Measurements from ENCODE around the gene NR2E1. TPM values are rescaled to one million over a fixed set of nuclear protein-coding genes. Genes with fewer than 3 reads are reported as not detected.

Gene NR2E1
- total and polyA plus RNA-seq, 2 of the 13 experiments (the other 11 are each of a cell fraction or from before 2014, with no cell fraction given): not detected

- intact Hi-C loops (cut with micrococcal nuclease; ENCODE audit: unreplicated experiment): no loop called here
- Histone ChIP-seq H3K27ac (ENCODE audit: extremely low read length, insufficient read depth, low read length) (no peak overlapping the region), H3K4me3 (replicated peaks in 1 of 3; ENCODE audit: insufficient read depth in 1 of 3, low read depth in 2 of 3, low read length in 3 of 3) (no peak overlapping the region), H3K9me3 (ENCODE audit: low read length) (no peaks in the 10 kb centered on the region), H3K27me3 (ENCODE audit: control insufficient read depth in 1 of 2, insufficient read depth in 2 of 2, low read length in 2 of 2) (peaks cover 0 to 1% of the 10 kb centered on the region in 2 experiments; a peak in 1 of 5 replicates), H3K79me2 (ENCODE audit: insufficient read depth, low read length) (no peaks in the 10 kb centered on the region), H4K20me1 (ENCODE audit: insufficient read depth, low read length) (no peaks in the 10 kb centered on the region), H3K4me1 (ENCODE audit: insufficient read depth, low read length) (0 out of 2 replicates have a peak, but pooled peaks cover 18% of the 10 kb centered on the region), H3K4me2 (ENCODE audit: low read depth, low read length) (no peak overlapping the region), H3K9ac (ENCODE audit: insufficient read depth, low read depth, low read length) (no peak overlapping the region), H2AFZ (ENCODE audit: low read length) (no peak overlapping the region), H3K36me3 (replicated peaks in 1 of 2; ENCODE audit: control insufficient read depth in 1 of 2, insufficient read depth in 2 of 2, low read length in 2 of 2) (no peaks in the 10 kb centered on the region)
- ChIA-PET POLR2A (no interaction called here), CTCF (ENCODE audit: low intra/inter-chr PET ratio, low total read pairs) (no interaction called here)
- in situ Hi-C loops (cut with HindIII; ENCODE audit: extremely low pct_ligation_motif_present, low pct_unique_long_range_greater_than_20kb): no loop called here
- DNase-seq (ENCODE audit: low spot score): no peak
- TF ChIP-seq ATRX (CRISPR knock-in tag; IDR thresholded peaks at IDR 0.05; ENCODE audit: borderline replicate concordance): no peak
- TF ChIP-seq RARG (CRISPR knock-in tag; IDR thresholded peaks at IDR 0.05; ENCODE audit: low read depth): no peak
- TF ChIP-seq NFE2L1 (CRISPR knock-in tag; IDR thresholded peaks at IDR 0.05; ENCODE audit: borderline replicate concordance): no peak
- TF ChIP-seq GPBP1L1 (CRISPR knock-in tag; IDR thresholded peaks at IDR 0.05): no peak
- TF ChIP-seq HNRNPH1 (optimal IDR thresholded peaks at IDR 0.05; ENCODE audit: low read depth, low read length): no peak
- no peak for TF ChIP-seq ZBTB20 (CRISPR knock-in tag; IDR thresholded peaks at IDR 0.05; ENCODE audit: borderline replicate concordance, low read depth)
- no peak for TF ChIP-seq NCOR1 (IDR thresholded peaks at IDR 0.05; ENCODE audit: borderline replicate concordance, low read length)
- TF ChIP-seq EED (CRISPR knock-in tag; IDR thresholded peaks at IDR 0.05): no peak
- 77% methylated on average over 8 of the region's 8 CpGs for WGBS (ENCODE audit: low lambda C conversion rate)
- no peak for ATAC-seq
- FAIRE-seq: no peak
- BruUV-seq (replicated peaks): no TSS peak
Measured at GRCh38 chr6:108194503-108194902, 28.7 kb downstream of the NR2E1 start.

GRCh38 chr6:108195209-108195608 lies 29.4 kb downstream of the NR2E1 start:
- H3K4me2 ChIP-seq (ENCODE audit: low read depth, low read length): no peak overlapping the region
- no TSS peak for BruUV-seq (replicated peaks)
- H3K79me2 ChIP-seq (ENCODE audit: insufficient read depth, low read length): no peaks in the 10 kb centered on the region
- intact Hi-C loops (cut with micrococcal nuclease; ENCODE audit: unreplicated experiment) (no loop called here), in situ Hi-C loops (cut with HindIII; ENCODE audit: extremely low pct_ligation_motif_present, low pct_unique_long_range_greater_than_20kb) (no loop called here)
- CTCF ChIA-PET (ENCODE audit: low intra/inter-chr PET ratio, low total read pairs): no interaction called here
- H3K4me3 ChIP-seq (replicated peaks in 1 of 3; ENCODE audit: insufficient read depth in 1 of 3, low read depth in 2 of 3, low read length in 3 of 3): no peak overlapping the region
- H3K4me1 ChIP-seq (ENCODE audit: insufficient read depth, low read length): peaks cover 23% of the 10 kb centered on the region
- DNase-seq (ENCODE audit: low spot score) (no peak), FAIRE-seq (no peak), ATAC-seq (no peak)
- no peaks in the 10 kb centered on the region for H3K9me3 ChIP-seq (ENCODE audit: low read length)
- H3K36me3 ChIP-seq (replicated peaks in 1 of 2; ENCODE audit: control insufficient read depth in 1 of 2, insufficient read depth in 2 of 2, low read length in 2 of 2): no peaks in the 10 kb centered on the region
- no peaks in the 10 kb centered on the region for H4K20me1 ChIP-seq (ENCODE audit: insufficient read depth, low read length)
- POLR2A ChIA-PET: no interaction called here
- no peak overlapping the region for H2AFZ ChIP-seq (ENCODE audit: low read length)
- H3K27ac ChIP-seq (ENCODE audit: extremely low read length, insufficient read depth, low read length): no peak overlapping the region
- H3K9ac ChIP-seq (ENCODE audit: insufficient read depth, low read depth, low read length): no peak overlapping the region
- WGBS (ENCODE audit: low lambda C conversion rate): 33% methylated on average over 3 of the region's 3 CpGs
- H3K27me3 ChIP-seq (ENCODE audit: control insufficient read depth in 1 of 2, insufficient read depth in 2 of 2, low read length in 2 of 2): peaks cover 0 to 1% of the 10 kb centered on the region in 2 experiments; a peak in 1 of 5 replicates
- TF ChIP-seq MED8 (CRISPR knock-in tag; IDR thresholded peaks at IDR 0.05; ENCODE audit: insufficient replicate concordance) (no peak), PBX2 (CRISPR knock-in tag; IDR thresholded peaks at IDR 0.05) (no peak), FOXO1 (CRISPR knock-in tag; IDR thresholded peaks at IDR 0.05) (no peak), PRDM15 (CRISPR knock-in tag; IDR thresholded peaks at IDR 0.05) (no peak)
